Measurements from ENCODE around the gene RAD51B.

DNA sequence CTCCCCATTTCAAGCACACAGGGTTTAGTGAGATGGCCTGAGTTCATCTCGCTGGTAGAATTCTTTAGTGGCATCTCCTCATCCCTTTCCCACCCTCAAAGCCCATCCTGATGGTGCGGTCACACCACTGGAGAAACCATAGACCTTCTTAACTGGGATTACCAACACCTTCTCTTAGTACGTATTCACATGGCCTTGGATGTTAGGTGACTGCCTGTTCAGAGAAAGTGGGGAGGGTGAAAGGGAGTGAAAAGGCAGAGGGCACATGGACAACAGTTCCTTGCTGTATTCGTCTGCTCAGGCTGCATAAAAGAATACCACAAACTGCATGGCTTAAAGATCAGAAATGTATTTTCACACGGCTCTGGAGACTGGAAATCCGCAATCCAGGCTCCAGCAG, 667.2 kb downstream of the RAD51B start:
- TF ChIP-seq, protein P1, sequence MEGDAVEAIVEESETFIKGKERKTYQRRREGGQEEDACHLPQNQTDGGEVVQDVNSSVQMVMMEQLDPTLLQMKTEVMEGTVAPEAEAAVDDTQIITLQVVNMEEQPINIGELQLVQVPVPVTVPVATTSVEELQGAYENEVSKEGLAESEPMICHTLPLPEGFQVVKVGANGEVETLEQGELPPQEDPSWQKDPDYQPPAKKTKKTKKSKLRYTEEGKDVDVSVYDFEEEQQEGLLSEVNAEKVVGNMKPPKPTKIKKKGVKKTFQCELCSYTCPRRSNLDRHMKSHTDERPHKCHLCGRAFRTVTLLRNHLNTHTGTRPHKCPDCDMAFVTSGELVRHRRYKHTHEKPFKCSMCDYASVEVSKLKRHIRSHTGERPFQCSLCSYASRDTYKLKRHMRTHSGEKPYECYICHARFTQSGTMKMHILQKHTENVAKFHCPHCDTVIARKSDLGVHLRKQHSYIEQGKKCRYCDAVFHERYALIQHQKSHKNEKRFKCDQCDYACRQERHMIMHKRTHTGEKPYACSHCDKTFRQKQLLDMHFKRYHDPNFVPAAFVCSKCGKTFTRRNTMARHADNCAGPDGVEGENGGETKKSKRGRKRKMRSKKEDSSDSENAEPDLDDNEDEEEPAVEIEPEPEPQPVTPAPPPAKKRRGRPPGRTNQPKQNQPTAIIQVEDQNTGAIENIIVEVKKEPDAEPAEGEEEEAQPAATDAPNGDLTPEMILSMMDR (IDR thresholded peaks at IDR 0.05; ENCODE audit: insufficient read depth, low read length): no peak
- TF ChIP-seq POLR2AphosphoS5 (IDR thresholded peaks at IDR 0.05; ENCODE audit: low read depth): no peak

All from HL-60 (cell line).